ELR (cell line): ENCODE results near the gene ERBB2.
"Not testable (repeated sequence)": the region's sequence is repeated elsewhere in the genome, so short reads cannot be mapped to it uniquely, and the experiment has no call there.

Experiments
- DNase-seq: peaks from one replicate; pipeline ENCODE4 v3.0.0-alpha.2; 2015; ENCODE audit warnings: low read depth

Gene ERBB2

DNA sequence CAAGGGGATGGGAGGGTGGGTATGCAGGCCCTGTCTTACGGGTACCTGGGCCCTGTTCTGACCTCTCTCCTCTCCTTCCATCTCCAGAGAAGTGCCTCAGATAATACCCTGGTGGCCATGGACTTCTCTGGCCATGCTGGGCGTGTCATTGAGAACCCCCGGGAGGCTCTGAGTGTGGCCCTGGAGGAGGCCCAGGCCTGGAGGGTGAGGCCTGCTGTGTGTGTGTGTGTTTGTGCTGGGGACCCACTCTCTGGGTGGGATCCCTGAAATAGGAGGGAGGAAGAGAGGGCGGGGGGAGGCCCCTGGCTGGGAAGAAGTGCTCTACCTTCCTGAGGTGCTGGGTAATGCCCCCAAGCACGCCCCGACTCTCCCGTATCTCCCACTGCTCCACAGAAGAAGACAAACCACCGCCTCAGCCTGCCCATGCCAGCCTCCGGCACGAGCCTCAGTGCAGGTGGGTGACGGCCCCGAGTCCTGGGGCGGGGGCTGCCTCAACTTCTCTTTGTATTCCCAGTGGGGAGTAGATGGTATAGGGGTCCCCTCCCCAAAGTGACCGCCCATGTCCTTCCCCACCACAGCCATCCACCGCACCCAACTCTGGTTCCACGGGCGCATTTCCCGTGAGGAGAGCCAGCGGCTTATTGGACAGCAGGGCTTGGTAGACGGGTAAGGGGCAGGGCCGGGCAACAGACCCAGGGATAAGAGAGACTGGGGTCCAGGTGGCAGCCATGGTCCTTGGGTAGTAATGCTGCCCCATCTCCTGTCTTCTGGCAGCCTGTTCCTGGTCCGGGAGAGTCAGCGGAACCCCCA is 45.7 kb downstream of the ERBB2 start:
- no peak for DNase-seq

DNA sequence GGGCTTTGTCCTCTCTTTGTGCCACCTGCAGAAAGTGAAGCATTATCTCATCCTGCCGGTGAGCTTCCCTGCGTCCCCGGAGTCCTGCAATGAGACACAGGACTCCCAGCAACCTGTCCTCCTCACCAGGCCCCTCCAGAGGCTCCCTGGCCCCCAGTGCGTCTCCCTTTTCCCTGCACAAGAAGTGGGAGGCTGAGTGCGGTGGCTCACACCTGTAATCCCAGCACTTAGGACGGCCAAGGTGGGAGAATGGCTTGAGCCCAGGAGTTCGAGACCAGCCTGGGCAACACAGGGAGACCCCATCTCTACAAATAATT is 46.2 kb downstream of the ERBB2 start:
- no peak for DNase-seq

DNA sequence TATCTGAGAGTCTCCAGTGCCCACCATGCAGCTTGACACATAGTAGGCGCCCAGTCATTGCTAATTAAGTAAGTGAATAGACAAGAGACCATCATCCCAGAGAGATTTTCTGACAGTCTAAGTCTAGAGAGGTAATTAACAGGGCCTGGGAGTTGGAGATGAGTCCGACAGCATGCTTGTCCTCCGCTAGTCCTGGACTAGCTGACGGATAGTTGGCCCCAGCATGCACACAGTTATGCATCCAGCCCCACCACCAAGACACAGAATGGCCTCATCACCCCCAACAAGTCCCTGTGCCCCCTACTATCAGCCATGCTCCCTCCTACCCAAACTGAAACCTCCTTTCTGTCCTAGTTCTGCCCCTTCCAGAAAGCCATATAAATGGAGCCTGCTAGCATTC is 47.9 kb downstream of the ERBB2 start:
- DNase-seq: no peak

DNA sequence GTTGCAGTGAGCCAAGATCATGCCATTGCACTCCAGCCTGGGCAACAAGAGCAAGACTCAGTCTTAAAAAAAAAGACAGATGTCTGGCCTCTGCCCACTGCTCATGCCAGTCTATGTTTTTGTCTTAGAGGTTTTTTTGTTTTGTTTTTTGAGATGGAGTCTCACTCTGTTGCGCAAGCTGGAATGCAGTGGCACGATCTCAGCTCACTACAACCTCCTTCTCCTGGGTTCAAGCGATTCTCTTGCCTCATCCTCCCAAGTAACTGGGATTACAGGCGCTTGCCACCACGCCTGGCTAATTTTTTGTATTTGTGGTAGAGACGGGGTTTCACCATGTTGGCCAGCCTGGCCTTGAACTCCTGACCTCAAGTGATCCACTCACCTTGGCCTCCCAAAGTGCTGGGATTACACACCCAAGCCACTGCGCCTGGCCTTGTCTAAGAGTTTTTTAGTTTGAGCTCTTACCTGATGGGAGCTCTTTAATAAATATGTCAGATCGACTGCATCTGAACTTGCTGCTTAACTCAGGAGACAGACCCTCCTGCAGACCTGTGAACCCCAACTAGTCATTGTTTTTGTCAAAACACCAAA is 48.7 kb downstream of the ERBB2 start:
- not testable (repeated sequence) for DNase-seq

DNA sequence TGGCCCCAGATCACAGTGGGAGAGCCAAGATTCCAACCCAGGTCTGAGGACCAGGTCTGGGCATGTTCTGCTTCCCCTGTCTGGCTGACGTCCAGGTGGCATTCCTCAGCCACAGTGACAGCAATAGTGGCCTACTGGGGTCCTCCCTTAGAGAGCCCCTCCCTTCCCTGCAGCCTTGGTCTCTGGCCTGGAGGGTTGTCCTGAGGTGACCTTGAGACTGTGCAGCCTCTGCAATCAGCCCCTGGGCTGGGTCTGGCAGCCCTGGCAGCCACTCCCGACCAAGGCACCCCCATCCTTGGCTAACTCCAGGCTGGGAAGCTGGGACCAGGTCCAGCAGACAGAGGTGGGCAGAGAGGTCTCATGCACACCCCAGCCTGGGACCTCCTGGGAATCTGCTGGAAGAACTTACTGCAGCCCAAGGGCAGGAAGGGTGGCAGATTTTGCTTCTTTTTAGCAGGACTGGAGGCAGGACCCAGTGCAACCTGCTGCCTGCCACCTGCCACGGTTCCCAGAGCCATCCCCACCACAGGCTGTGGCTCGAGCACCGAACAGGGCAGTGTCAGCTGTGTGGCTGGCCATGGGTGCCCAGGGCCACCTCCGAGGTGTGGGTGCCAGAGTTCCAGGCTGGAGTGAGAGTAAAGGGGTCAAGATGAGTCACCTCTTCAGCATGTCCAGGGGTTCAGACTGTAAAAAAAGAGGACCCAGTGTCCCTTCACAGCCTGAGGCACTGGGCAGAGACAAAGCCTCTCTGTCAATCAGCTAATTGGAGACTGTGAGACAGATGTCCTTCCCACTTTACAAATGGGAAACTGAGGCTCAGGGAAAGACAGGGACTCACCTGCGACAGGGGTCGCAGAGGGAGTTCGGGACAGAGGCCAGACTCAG is 50.5 kb downstream of the ERBB2 start:
- DNase-seq: no peak

DNA sequence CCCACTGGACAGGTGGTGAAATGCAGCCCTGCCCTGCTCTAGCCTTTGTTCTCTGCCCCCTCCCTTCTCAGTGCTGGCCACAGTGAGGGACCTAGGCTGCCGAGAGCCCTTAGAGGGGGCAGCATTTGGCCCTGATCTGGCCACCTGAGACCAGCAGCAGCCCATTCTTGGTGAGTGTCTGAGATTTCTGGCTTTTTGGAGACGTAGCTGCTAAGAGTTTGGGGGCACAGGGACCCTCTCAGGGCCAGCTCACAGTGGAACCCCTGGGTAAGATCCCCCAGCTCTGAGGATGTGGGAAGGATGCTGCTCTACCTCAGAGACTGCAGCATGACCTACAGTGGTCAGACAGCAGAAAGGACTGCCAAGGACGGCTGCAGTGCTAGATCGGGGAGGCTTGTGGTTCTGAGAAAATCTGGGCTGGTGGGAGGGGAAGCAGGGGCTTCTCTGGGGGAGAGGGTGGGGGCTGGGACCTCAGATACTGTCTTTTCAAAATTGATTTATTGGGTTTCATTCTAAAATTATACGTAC is 51.2 kb downstream of the ERBB2 start:
- no peak for DNase-seq

DNA sequence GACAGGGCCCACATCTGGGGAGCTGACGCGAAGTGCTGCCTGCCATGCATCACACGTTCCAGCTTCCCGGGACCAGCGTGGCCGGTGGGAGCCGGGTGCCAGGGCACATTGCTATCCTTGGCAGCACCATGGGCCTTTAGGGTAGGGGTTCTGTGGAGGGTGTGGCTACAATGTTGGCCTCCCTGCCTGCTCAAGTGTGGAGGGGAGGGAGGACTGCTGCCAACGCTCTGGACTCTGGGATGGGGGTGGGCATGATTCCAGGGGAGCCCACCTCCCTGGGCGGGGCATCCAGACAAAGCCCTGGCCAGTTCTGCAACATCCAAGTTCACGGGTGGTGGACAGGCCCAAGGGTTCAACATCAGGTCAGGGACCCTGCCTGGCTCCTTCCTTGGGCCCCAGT is 51.8 kb downstream of the ERBB2 start:
- no peak for DNase-seq

DNA sequence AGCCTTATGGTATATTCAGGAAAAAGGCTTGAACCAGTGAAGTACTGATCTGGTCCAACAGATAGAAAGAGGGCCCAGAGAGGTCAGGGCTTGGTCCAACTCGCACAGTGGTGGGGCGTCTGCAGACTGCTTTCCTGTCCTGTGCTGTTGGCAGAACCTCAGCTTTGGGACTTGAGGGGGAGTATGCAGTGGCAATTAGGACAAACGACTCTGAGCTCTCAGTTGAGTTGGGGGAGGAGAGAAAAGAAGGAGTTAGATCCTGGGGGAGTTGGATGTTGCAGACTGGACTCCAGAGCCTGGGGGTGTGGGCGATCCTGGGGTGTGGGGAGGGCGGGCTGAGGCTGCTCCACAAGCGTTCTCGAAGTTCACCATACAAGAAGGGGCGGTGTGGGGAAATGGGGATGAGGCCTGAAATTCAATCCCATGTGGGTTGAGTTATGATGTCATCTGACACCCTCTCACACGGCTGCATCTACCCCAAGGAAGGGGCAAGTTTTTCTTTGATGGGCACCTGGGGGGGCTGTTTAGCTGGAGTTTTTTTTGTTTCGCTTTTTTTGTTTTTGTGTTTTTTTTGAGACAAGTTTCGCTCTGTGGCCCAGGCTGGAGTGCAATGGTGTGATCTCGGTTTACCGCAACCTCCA is 52.5 kb downstream of the ERBB2 start:
- DNase-seq: no peak

DNA sequence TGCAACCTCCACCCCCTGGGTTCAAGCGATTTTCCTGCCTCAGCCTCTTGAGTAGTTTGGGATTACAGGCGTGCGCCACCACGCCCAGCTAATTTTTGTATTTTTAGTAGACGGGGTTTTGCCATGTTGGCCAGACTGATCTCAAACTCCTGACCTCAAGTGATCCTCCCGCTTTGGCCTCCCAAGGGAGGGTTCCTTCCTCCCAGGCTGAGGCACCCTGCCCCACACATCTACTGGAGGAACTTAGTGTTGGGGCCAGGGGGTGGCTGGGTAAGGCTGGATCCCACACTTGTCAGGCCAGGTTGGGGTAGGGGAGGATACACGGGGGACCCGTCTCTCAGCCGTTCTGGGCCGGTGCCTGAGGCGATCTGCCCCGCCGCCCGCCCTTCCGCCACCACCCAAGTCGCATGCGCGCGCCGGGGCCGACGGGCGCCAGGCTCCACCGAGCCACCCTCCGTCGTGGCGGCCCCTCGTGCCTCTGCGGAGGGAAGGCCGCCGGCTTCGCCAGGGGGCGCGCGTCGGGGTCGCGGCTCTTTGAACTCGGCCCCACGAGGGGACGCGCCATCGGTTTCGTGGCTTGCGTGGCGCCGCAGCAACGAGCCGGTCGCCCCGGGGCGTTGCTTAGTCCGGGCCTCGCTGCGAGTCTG is 53.8 kb downstream of the ERBB2 start:
- peak; percentile 40 for DNase-seq

DNA sequence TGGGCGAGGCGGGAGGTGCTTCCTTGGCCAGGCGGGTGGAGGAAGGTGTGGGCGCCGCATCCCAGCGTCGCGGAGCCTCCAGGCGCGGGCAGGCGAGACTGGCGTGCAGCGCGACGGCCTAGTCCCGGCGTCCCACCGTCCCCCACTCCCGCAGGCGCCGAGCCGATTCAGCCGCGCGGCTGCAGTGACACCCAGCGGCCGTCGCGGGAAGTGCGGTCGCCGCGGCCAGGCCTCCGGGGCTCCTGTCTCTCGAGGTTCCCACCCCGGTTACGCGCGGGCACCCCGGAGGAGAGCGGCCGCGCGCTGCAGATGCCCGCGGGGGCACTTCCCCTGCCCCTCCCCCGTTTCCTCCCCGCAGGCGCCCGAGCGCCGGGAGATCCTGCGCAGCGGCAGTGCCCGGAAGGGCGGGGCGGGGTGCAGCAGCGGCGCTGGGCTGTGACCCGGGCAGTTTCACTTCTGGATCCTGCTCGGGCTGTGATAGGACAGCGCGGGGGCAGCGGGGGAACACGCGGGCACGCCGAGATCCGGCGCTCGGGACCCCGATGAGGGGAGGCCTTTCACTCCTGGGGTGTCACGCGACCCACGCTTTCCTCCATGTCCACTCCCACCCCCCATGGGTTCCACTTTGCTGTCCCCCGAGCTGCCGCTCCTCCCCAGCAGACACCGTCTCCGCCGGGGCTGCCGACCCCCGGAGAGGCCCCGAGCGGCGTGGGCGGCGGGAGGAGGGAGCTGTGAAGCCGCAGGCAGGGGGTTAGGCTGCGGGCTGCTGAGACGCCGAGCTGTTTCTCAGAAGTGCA is 54.5 kb downstream of the ERBB2 start:
- peak; percentile 92 for DNase-seq

DNA sequence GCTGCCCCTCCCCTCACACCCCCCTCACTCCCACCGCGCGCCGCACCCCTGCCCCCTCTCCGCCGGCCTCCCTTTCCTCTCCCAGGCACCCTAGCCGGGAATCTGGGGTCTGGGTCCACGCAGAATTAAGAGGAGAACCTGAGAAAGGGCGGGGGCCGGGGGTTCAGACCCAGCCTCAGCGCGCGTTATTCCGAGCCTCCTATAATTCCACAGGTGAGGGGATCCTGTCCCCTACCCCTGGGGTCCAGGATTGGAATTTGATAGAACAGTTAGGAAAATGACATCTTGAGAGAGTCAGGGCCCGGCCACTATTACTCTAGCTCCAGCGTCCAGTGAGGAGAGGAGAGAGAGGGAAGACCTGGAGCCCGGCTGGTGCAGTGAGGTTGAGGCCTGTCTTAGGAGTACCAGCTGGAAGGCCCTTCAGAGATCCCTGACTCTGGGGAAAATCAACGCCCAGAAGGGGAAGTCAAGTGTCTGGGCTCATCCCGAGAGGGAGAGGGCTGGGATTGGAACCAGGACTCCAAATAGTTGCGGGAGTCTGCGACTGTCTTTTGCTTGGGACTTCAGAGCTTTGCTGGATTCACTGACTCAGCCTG is 55.2 kb downstream of the ERBB2 start:
- peak; percentile 21 for DNase-seq

DNA sequence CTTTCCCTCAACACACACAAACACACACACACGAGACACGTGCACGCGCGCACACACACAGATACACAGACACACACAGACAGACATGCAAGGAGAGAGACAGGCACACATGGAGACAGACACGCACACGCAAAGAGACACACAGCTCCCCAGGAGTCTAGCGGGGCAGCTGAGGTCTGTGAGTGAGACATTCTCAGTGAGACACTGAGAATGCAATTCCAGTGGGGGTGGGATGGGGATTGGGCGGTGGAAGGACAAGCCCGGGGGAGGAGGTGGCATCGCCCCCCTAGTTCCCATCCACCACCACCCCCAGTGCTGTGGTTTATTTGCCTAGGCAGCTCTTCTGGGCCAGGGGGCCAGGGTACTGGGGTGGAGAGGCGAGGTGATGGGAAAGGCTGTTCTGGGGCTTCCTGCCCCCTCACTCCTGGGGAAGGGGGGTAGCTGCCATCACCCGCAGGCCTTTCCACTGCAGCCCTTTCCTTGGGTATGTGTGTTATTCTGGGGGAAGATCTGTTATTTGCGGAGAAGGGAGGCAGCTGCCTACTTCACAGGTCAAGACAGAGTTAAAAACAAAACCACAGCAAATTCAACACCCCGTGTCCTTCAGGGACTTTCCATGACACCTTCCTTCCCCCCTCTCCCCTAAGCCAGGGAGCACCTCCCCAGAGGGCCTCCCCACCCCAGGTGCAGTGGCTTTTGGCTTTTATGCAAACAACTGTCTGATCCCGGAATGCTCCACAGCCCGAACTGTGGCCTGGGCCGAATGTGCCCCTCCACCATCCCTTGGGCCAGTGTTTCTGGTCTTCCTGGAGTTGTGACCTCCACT is 55.9 kb downstream of the ERBB2 start:
- DNase-seq: no peak

DNA sequence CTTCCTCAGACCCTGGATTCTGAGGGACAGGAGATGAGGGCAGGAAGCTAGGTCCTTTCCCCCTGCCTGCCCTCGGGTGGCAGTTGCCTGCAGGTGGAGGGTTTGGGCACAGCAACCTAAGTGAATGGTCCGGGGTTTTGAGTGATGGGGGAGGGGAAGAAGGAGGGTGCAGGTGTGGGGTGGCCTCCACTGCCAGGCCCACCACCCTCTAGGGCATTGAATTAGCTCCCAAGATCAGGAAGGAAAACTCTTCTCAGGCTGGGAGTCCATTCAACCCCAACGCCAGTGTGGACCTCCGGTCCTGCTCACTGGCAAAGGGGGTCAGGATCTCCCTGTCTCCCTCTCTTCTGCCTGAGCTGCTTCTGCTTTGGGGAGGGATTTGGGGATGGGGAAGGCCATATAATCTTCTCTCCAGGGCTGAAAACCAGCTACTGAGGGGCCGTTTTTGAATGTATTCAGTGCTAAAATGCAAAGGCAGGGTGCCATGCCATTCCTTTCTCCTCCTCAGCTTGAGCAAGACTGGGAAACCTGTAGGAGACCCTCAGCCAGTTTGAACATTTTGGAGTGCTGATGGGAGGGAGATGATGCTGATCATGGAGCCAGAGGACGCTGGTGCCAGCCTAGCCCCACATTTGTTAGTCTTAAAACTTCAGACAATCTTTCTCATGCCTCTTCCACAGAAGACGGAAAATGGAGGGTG is 56.7 kb downstream of the ERBB2 start:
- DNase-seq: no peak

DNA sequence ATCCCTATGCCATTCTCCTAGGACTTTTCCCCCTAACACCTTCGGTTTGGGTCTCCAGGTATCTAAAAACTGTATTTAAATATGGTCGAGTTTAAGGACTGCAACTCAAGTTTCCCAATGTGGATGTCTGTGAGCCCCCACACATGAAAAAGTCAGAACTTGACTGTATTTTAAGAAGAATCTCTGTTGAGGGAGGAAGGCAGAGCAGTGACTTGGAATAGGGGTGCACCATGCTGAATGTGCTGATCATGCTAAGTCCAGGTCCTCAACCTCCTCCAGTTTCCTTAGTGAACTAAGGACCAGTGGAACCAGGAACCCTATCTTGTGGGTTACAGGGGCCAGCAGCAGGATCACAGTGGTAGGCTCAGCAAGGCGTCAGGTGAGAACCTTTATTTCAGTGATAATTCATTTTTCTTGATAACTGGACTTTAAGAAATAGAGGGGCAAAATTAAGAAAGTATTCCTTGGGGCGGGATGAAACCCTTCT is 57.4 kb downstream of the ERBB2 start:
- no peak for DNase-seq

DNA sequence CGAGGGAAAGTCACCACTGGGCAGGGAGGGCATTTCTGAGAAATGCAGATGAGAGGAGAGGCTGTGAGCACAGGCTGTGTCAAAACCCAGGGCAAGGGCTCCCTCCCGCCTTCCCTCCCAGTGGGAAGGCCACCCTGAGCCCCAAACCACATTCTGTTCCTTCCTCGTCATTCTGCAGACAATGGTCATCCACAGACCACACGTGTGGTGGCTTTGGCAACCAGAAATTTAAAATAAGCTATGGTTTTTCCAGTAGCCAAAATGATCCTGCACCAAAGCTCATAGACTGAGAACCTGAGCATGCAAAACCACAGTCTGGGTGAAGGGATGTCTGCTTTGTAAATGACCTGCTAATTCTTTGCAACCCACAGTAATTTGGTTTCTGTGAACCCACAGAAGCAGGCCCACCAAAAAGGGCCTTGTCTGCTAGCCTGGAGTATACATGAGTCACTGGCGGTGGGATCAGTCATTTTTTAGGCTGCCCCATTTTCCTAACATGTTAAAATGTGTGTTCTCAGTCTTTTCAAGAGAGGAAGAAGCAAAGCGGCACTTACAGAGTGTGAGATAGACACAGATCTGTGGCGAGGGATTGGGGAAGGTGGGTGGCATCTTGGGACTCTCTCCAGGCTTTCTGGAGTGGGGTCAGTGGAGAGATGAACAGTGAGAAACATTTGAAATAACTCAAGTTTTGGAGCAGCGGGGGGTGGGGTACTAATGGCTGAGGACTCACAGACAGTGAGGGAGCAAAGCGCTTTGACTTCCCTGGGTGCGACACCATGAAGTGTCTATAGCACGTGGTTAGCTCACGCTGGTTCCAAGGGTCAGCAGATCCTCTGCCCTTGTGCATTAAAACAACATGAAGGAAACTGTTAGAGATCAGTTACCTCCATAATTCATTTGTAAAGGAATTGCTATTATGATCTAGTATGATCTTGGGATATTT is 58.3 kb downstream of the ERBB2 start:
- DNase-seq: no peak

DNA sequence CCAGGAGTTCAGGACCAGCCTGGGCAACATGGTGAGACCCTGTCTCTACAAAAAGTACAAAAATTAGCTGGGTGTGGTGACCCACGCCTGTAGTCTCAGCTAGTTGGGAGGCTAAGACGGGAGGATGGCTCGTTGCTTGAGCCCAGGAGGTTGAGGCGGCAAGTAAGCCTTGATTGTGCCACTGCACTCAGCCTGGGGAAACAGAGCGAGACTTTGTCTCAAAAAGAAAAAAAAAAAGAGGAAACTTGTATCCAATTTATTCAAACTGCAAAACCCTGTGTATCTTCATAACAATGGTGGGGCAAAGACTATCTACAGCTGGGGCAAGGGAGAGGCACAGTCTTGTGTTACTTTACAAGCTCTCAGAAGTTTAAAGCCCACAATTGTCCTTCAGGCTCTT is 59.3 kb downstream of the ERBB2 start:
- no peak for DNase-seq

DNA sequence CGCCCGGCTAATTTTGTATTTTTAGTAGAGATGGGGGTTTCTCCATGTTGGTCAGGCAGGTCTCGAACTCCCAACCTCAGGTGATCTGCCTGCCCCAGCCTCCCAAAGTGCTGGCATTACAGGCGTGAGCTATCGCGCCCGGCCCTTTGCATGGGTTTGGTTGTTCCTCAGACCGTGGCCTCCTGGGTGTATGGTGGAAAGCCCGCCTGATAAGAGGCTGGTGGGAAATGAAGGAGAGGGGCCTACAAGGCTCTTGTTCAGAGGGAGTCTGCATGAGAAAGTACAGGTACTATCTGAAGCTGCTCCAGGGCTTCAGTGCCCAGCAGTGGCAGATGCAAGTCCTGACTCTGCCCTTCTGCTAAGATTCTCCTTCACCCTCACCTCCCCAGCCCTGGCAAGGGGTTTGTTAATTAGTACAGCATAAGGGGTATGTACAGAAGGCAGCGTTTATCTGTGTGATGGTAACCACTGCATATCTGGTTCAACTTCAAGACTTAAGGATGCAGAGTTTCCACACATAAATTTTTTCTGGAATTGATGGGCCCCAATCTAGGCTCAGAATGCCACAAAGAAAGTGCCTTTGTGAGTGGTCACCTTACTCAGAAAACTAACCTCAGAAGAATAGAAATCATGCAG is 62.1 kb downstream of the ERBB2 start:
- DNase-seq: peak; percentile 28
